ENCODE data around the gene SMIM1. TPM values are rescaled to one million over a fixed set of nuclear protein-coding genes. Genes with fewer than 3 reads are reported as not detected.

SMIM1 gene
- total RNA-seq, 4 donors from 2014 or later, result 23.1 TPM; not detected in 3

DNA sequence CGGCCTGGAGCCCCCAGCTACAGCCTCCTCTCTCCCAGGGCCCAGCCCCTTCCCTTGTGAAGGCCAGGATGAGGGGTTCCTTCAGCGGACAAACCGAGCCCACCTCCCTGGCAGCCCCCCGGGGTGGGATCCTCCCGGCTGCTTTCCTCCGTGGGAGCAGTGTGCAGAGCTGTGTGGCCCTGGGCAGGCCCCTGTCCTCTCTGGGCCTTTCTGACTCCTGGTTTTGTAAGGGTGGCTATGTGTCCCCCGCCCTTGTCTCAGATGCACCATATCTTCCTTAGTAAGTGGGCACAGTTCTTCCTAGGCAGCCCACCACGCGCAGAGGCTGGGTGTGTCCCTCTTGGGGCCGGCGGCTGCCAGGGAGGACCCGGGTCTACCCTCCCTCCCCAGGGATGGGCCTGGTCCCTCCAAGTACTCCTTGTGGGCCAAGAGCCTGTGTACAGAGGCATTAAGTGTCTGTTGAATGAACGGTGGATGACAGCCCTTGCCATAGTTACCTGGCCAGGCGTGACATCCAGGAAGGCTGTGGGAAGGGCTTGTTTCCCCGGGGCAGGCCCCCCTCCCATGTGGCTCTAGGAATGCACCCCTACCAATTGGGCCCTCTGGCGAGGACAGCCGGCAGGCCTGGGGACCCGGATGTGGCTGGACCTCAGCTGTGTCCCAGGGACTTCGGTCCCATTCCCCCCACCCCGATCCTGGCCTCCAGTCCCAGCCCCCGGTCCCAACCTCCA is 3.8 kb downstream of the SMIM1 start:
- Histone ChIP-seq H3K4me1 (peaks cover 0 to 47% (median 39%) of the 10 kb centered on the region in 4 donors), H3K9me3 (no peaks in the 10 kb centered on the region), H3K27ac (no peak overlapping the region), H3K27me3 (no peaks in the 10 kb centered on the region), H3K36me3 (peaks cover 0 to 44% (median 22%) of the 10 kb centered on the region in 3 donors), H3K4me3 (no peak overlapping the region)
- 76 to 86% methylated on average over 10 to 14 of the region's 21 CpGs for WGBS, 2 donors
- TF ChIP-seq POLR2A (IDR thresholded peaks at IDR 0.05), result no peak
- TF ChIP-seq, protein P1, sequence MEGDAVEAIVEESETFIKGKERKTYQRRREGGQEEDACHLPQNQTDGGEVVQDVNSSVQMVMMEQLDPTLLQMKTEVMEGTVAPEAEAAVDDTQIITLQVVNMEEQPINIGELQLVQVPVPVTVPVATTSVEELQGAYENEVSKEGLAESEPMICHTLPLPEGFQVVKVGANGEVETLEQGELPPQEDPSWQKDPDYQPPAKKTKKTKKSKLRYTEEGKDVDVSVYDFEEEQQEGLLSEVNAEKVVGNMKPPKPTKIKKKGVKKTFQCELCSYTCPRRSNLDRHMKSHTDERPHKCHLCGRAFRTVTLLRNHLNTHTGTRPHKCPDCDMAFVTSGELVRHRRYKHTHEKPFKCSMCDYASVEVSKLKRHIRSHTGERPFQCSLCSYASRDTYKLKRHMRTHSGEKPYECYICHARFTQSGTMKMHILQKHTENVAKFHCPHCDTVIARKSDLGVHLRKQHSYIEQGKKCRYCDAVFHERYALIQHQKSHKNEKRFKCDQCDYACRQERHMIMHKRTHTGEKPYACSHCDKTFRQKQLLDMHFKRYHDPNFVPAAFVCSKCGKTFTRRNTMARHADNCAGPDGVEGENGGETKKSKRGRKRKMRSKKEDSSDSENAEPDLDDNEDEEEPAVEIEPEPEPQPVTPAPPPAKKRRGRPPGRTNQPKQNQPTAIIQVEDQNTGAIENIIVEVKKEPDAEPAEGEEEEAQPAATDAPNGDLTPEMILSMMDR (IDR thresholded peaks at IDR 0.05), result no peak
- TF ChIP-seq EP300 (IDR thresholded peaks at IDR 0.05), result no peak
- DNase-seq (ENCODE audit: low spot score in 2 of 2), result no peak

DNA sequence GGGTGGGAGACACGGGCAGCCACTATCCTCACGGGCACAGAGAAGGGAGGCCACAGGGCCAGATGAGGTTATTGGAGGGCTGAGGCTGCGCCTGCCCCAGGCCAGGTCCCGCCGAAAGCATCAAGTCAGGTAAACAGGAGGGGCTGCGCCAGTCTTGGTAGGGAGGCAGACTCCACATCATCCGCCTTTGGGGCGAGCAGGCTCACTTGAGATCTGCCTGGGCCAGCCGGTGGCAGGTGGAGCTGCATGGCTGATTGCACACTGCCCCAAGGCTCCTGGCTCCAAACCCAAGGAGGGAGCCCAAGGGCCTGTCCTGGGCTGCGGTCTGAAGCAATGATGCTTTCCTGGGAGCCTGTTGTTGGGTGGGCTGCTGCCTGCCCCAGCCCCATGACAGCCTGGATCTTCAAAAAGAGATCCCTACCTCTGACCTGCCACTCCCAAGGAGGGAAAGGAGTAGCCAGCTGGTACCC is 4.6 kb downstream of the SMIM1 start:
- Histone ChIP-seq H3K27me3 (no peaks in the 10 kb centered on the region), H3K27ac (no peak overlapping the region), H3K9me3 (no peaks in the 10 kb centered on the region), H3K36me3 (peaks cover 0 to 51% (median 29%) of the 10 kb centered on the region in 3 donors), H3K4me3 (no peak overlapping the region), H3K4me1 (peaks cover 0 to 40% (median 32%) of the 10 kb centered on the region in 4 donors)
- TF ChIP-seq POLR2A (IDR thresholded peaks at IDR 0.05) (no peak), EP300 (IDR thresholded peaks at IDR 0.05) (no peak)
- TF ChIP-seq, protein P1 (IDR thresholded peaks at IDR 0.05), result no peak
- no peak for DNase-seq (ENCODE audit: low spot score in 2 of 2)
- 66 to 88% methylated on average over 6 to 10 of the region's 10 CpGs for WGBS, 2 donors

DNA sequence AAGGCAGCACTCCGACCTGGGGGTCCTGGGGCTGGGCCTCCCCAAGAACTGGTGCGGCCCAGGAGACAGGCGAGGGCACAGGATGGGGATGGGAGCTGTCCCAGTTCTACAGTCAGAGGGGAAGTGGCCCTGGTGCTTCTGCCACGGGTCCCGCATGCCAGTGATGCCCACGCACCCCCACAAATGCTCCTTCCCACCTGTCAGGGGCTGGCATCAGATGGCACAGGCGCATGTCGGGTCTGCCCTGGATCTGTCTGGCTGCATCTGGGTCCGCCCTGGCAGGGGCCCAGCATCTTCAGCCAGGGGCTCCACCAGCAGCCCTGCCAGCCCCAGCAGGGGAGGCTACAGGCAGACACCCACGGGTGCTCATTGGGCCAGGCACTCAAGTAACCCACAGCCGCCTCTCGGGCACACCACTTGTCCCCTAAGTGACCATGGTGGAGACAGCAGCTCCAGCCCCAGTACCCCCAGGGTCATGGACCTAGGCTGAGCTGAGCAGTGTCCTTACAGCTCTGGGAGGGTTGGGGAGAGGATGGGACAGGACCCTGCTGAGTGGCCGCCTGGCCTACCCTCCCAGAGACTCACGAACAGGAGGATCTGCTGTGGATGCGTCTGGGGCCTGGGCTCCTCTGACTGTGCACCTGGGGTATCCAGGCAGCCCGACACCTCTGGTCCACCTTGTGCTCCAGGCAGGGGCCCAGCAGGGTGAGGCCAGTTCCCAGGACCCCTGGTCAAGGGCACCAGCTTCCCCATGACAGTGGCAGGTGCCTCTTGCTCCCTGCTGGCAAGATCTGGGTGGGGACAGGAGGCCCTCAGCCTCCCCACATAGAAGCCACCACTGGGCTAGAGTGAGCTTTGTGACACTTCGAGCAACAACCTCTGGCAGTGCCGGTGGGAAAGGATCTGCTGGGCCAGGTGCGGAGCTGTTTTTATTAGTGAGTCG is 5.4 kb downstream of the SMIM1 start:
- H3K36me3 ChIP-seq, result peaks cover 0 to 60% (median 33%) of the 10 kb centered on the region in 3 donors
- 74 to 88% methylated on average over 13 of the region's 20 CpGs for WGBS, 2 donors
- TF ChIP-seq EP300 (IDR thresholded peaks at IDR 0.05), result no peak
- TF ChIP-seq POLR2A (IDR thresholded peaks at IDR 0.05), result no peak
- TF ChIP-seq, protein P1 (IDR thresholded peaks at IDR 0.05), result no peak

DNA sequence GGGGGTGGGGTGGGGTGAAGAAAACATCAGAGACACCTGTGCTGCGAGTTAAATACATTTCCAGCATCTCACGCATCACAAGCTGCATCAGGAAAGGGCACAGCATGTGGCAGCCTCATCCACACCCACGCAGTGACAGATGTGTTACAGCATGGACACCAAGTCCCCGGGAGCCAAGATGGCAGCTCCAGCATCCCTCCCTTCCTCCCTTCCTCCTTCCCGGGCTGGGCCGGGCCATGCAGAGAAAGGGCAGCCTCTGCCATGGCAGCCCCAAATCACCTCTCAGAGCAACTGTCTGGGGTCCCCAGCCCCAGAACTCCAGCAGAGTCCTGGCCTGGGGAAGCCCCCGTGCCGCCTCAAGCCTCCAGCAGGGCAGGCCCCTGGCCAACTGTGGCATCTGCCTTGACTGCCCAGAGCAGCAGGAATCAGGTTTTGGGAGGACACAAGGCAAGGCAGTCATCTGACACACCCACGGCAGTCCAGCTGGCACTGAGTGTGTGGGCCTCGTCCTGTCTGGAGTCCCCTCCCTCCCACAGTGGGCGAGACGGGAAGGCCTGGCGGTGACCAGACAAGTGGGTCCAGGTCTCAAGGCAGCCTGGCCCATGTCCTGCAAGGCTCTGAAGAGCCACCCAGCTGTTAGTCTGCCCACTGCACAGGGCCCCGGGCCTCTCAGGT is 6.2 kb downstream of the SMIM1 start:
- H3K9me3 ChIP-seq, result no peaks in the 10 kb centered on the region
- WGBS, 2 donors, result 76 to 79% methylated on average over 9 to 13 of the region's 14 CpGs
- H3K27me3 ChIP-seq, result no peaks in the 10 kb centered on the region
- H3K36me3 ChIP-seq, result peaks cover 0 to 68% (median 33%) of the 10 kb centered on the region in 3 donors
- H3K27ac ChIP-seq, result peak overlapping the region in 1 of 4 donors; percentile 24
- no peak overlapping the region for H3K4me3 ChIP-seq
- DNase-seq (ENCODE audit: low spot score in 2 of 2), result no peak
- TF ChIP-seq POLR2A (IDR thresholded peaks at IDR 0.05) (no peak), EP300 (IDR thresholded peaks at IDR 0.05) (no peak)
- TF ChIP-seq, protein P1 (IDR thresholded peaks at IDR 0.05), result no peak
- peaks cover 0 to 26% (median 23%) of the 10 kb centered on the region in 4 donors for H3K4me1 ChIP-seq

More for the DNA sequence above, 5.4 kb downstream of the SMIM1 start:
- no peaks in the 10 kb centered on the region for H3K9me3 ChIP-seq
- H3K4me3 ChIP-seq, result no peak overlapping the region
- peaks cover 0 to 34% (median 29%) of the 10 kb centered on the region in 4 donors for H3K4me1 ChIP-seq
- DNase-seq (ENCODE audit: low spot score in 2 of 2), result no peak
- H3K27me3 ChIP-seq, result no peaks in the 10 kb centered on the region
- H3K27ac ChIP-seq, result no peak overlapping the region

Measured in tibial nerve (tissue), 4 donors.